Cardiac fibroblast (primary cell): Measurements from ENCODE around the gene UCN2.

Source experiments
- DNase-seq, 2 donors: peaks; one replicate each; pipeline versions ENCODE4 v3.0.0 to v3.0.0-alpha.2; 2010; ENCODE audit warnings: low read depth in 2 of 2
- H3K4me3 ChIP-seq, 2 donors: replicated peaks in 1 of 2; 1 replicate in 1 of 2; 2 replicates in 1 of 2; pipeline ENCODE4 v1.5.1; 2011; ENCODE audit warnings: low read depth in 2 of 2, low read length in 2 of 2, mild to moderate bottlenecking in 2 of 2, moderate library complexity in 1 of 2
- CTCF ChIP-seq: IDR thresholded peaks from one replicate; pipeline ENCODE4 v1.5.1; 2011; ENCODE audit warnings: low read depth, mild to moderate bottlenecking, low read length, inconsistent platforms

The UCN2 gene

GRCh38 chr3:48564022-48564421 is 441 bp upstream of the UCN2 start:
- H3K4me3 ChIP-seq: no peak overlapping the region
- peak; percentile 67 to 80 for DNase-seq
- TF ChIP-seq CTCF: no peak

- TF ChIP-seq CTCF: no peak
- H3K4me3 ChIP-seq: no peak overlapping the region
- no peak for DNase-seq
Observed at GRCh38 chr3:48562367-48563095, 1.1 kb downstream of the UCN2 start.

GRCh38 chr3:48561045-48561736 is 2.4 kb downstream of the UCN2 start:
- peak; percentile 42 for TF ChIP-seq CTCF
- peak overlapping the region; percentile 3 to 18 for H3K4me3 ChIP-seq
- peak; percentile 52 to 66 for DNase-seq

- no peak for TF ChIP-seq CTCF
- H3K4me3 ChIP-seq: peak overlapping the region; percentile 3 to 18
- no peak for DNase-seq
Observed at GRCh38 chr3:48560648-48561018, 2.9 kb downstream of the UCN2 start.

- TF ChIP-seq CTCF: no peak
- no peak overlapping the region for H3K4me3 ChIP-seq
- no peak for DNase-seq
Observed at GRCh38 chr3:48558493-48559134, 5.0 kb downstream of the UCN2 start.

GRCh38 chr3:48556796-48557626 is 6.6 kb downstream of the UCN2 start, which contains the start of gene PFKFB4:
PFKFB4 (minus strand) TSS chr3:48556803; CDS start chr3:48556777, 26 bp downstream.
- peak; percentile 100 for DNase-seq
- peak within 1 kb of the TSS; percentile 75 to 81 for H3K4me3 ChIP-seq
- TF ChIP-seq CTCF: no peak
